COLO668 (cell line): ENCODE results near the gene IQGAP3.

Experiments
- DNase-seq: peaks from one replicate; lab custom pipeline; 2025; ENCODE audit not compliant: unreplicated experiment; lab: John Stamatoyannopoulos, UW

IQGAP3 gene

GRCh38 chr1:156486421-156487344, 85.7 kb downstream of the IQGAP3 start:
- no peak for DNase-seq

- DNase-seq, result no peak
These were observed 86.4 kb downstream of the IQGAP3 start for GRCh38 chr1:156485984-156486383.

- no peak for DNase-seq
These were observed 87.8 kb downstream of the IQGAP3 start for GRCh38 chr1:156484480-156485058.

- DNase-seq, result no peak
These were observed 89.0 kb downstream of the IQGAP3 start for GRCh38 chr1:156483397-156483796.

GRCh38 chr1:156482276-156482675, 90.1 kb downstream of the IQGAP3 start:
- DNase-seq, result no peak

GRCh38 chr1:156481527-156481926, 90.8 kb downstream of the IQGAP3 start:
- DNase-seq, result no peak

- DNase-seq, result peak; percentile 45
These were observed 91.8 kb downstream of the IQGAP3 start for GRCh38 chr1:156480411-156481192.

- no peak for DNase-seq
These were observed 92.4 kb downstream of the IQGAP3 start for GRCh38 chr1:156480016-156480370.

- no peak for DNase-seq
These were observed 93.0 kb downstream of the IQGAP3 start for GRCh38 chr1:156479093-156480015.

GRCh38 chr1:156478250-156478627, 94.1 kb downstream of the IQGAP3 start:
- DNase-seq, result no peak

- DNase-seq, result peak; percentile 17
These were observed 94.7 kb downstream of the IQGAP3 start for GRCh38 chr1:156477526-156478249.

GRCh38 chr1:156476501-156477298, 95.7 kb downstream of the IQGAP3 start:
- peak; percentile 23 for DNase-seq

- peak; percentile 28 for DNase-seq
These were observed 96.5 kb downstream of the IQGAP3 start for GRCh38 chr1:156475568-156476500.
